ENCODE measurements around the gene ETFBKMT. TPM values are rescaled to one million over a fixed set of nuclear protein-coding genes. Genes with fewer than 3 reads are reported as not detected.
A peak's percentile ranks its signal among the peaks of the same experiment; 100 is the strongest.

Gene ETFBKMT
- polyA plus RNA-seq, 2 of the 4 experiments (the other 2 are of a cell fraction): 0.87 to 1.4 TPM

GRCh38 chr12:31633464-31633863 lies 26.0 kb upstream of the ETFBKMT start:
- CTCF ChIA-PET: interaction anchor here (1.3 to 5.3 kb wide), 4 partner anchors 11 to 362 kb away, joined by 3 to 83 read pairs (median 6); no protein-coding TSS in a partner anchor
- POLR2A ChIA-PET: no interaction called here
- H3K4me1 ChIP-seq: peaks cover 10% of the 10 kb centered on the region
- ATAC-seq (no peak), DNase-seq (ENCODE audit: low read depth in 1 of 2, low spot score in 1 of 2) (no peak), FAIRE-seq (no peak)
- TF ChIP-seq NR3C1 (IDR thresholded peaks at IDR 0.05): no peak
- peak in 1 of 2 experiments; percentile 50; a peak in 1 of 4 replicates for TF ChIP-seq CEBPB (IDR thresholded peaks at IDR 0.05)
- H3K4me3 ChIP-seq: no peak overlapping the region
- WGBS (ENCODE audit: missing lambda C conversion rate): 93% methylated on average over 4 of the region's 4 CpGs
- H3K9me3 ChIP-seq: no peaks in the 10 kb centered on the region
- H3K27ac ChIP-seq: 0 out of 6 replicates have a peak overlapping the region, but pooled peaks of 1 of the 2 experiments have one; percentile 12
- H3K4me2 ChIP-seq: no peak overlapping the region

- ATAC-seq (no peak), DNase-seq (ENCODE audit: low read depth in 1 of 2, low spot score in 1 of 2) (no peak), FAIRE-seq (no peak)
- H3K4me1 ChIP-seq: peaks cover 10% of the 10 kb centered on the region
- TF ChIP-seq POLR2AphosphoS2 (conservative IDR thresholded peaks at IDR 0.05; ENCODE audit: low read length) (no peak), RAD21 (conservative IDR thresholded peaks at IDR 0.05 in 1 of 2, IDR thresholded peaks at IDR 0.05 in 1 of 2) (no peak), CHD4 (IDR thresholded peaks at IDR 0.05; ENCODE audit: borderline replicate concordance) (no peak), BHLHE40 (IDR thresholded peaks at IDR 0.05; ENCODE audit: low read depth, low read length) (no peak), KDM1A (IDR thresholded peaks at IDR 0.05; ENCODE audit: low read depth) (no peak), MYC (IDR thresholded peaks at IDR 0.05; ENCODE audit: borderline replicate concordance, low read length) (no peak), ZFP36 (IDR thresholded peaks at IDR 0.05; ENCODE audit: borderline replicate concordance, partially characterized antibody) (no peak), REST (IDR thresholded peaks at IDR 0.05) (no peak), NPAS2 (CRISPR knock-in tag; IDR thresholded peaks at IDR 0.05; ENCODE audit: borderline replicate concordance) (no peak)
- peak overlapping the region in 1 of 2 experiments; percentile 82; a peak in 3 of 6 replicates for H3K27ac ChIP-seq
- no peak overlapping the region for H3K4me3 ChIP-seq
- ChIA-PET POLR2A (no interaction called here), CTCF (interaction anchor here (5.3 kb wide), 1 partner anchor 231 kb away, joined by 83 read pairs; no protein-coding TSS in a partner anchor)
- no peaks in the 10 kb centered on the region for H3K9me3 ChIP-seq
- 80% methylated on average over 1 of the region's 1 CpG for WGBS (ENCODE audit: missing lambda C conversion rate)
- no peak overlapping the region for H3K4me2 ChIP-seq
Measured at GRCh38 chr12:31634620-31635019, 24.9 kb upstream of the ETFBKMT start.

GRCh38 chr12:31641509-31642090 lies 17.9 kb upstream of the ETFBKMT start:
- H3K4me1 ChIP-seq: peaks cover 23% of the 10 kb centered on the region; the same call in 2 of the 3 replicates
- ChIA-PET CTCF (interaction anchor here (1.0 to 9.5 kb wide), 2 partner anchors 12 to 238 kb away, joined by 3 to 119 read pairs; no protein-coding TSS in a partner anchor), POLR2A (no interaction called here)
- H3K9me3 ChIP-seq: no peaks in the 10 kb centered on the region
- no peak for FAIRE-seq
- H3K4me2 ChIP-seq: no peak overlapping the region
- ATAC-seq: no peak
- TF ChIP-seq TP53 (CRISPR knock-in tag; IDR thresholded peaks at IDR 0.05) (no peak), ESRRA (IDR thresholded peaks at IDR 0.05; ENCODE audit: borderline replicate concordance, low read length) (no peak), PBX3 (IDR thresholded peaks at IDR 0.05) (no peak), ELK1 (IDR thresholded peaks at IDR 0.05; ENCODE audit: low read depth, low read length) (no peak), MYC (IDR thresholded peaks at IDR 0.05; ENCODE audit: borderline replicate concordance, low read length) (no peak)
- H3K4me3 ChIP-seq: no peak overlapping the region
- DNase-seq (ENCODE audit: low read depth in 1 of 2, low spot score in 1 of 2): no peak
- H3K27ac ChIP-seq: no peak overlapping the region; a peak in 1 of 6 replicates
- WGBS (ENCODE audit: missing lambda C conversion rate): 68% methylated on average over 11 of the region's 11 CpGs
